ENCODE data around the gene AXIN2.

The AXIN2 gene

GRCh38 chr17:65561452-65562205, at the start of gene AXIN2:
TSS of gene AXIN2 (minus strand) at chr17:65561648. CDS start at chr17:65558620, 3,028 bp downstream.
- peak; percentile 43 for DNase-seq (ENCODE audit: low read depth)

- no peak for DNase-seq (ENCODE audit: low read depth)
These were observed 48.3 kb upstream of the AXIN2 start for GRCh38 chr17:65609749-65610148.

GRCh38 chr17:65609286-65609685, 47.8 kb upstream of the AXIN2 start:
- DNase-seq (ENCODE audit: low read depth): no peak

- no peak for DNase-seq (ENCODE audit: low read depth)
These were observed 42.6 kb upstream of the AXIN2 start for GRCh38 chr17:65604070-65604469.

GRCh38 chr17:65601881-65602280, 40.4 kb upstream of the AXIN2 start:
- no peak for DNase-seq (ENCODE audit: low read depth)

- DNase-seq (ENCODE audit: low read depth): no peak
These were observed 39.7 kb upstream of the AXIN2 start for GRCh38 chr17:65601145-65601544.

GRCh38 chr17:65600518-65600917, 39.1 kb upstream of the AXIN2 start:
- DNase-seq (ENCODE audit: low read depth): no peak

GRCh38 chr17:65599650-65600049, 38.2 kb upstream of the AXIN2 start:
- DNase-seq (ENCODE audit: low read depth): no peak

DNA sequence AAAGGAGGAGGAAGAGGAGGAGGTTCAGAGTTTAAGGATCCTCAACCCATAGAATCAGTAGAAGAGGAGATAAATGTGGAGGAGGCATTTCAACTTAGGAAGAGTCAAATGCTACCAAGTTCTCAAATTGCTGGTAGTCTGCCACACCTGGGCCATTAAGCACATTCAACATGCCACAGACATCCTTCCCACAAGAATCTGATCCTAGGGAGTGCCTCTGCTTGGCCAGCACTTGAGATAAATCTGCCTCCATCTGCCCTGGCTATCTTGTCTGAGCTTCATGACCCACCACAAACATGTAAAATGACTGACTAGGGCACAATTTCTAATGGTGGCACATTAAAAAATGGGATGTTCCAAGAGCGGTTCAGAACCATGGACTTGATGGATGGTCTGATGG, 37.3 kb upstream of the AXIN2 start:
- no peak for DNase-seq (ENCODE audit: low read depth)

DNA sequence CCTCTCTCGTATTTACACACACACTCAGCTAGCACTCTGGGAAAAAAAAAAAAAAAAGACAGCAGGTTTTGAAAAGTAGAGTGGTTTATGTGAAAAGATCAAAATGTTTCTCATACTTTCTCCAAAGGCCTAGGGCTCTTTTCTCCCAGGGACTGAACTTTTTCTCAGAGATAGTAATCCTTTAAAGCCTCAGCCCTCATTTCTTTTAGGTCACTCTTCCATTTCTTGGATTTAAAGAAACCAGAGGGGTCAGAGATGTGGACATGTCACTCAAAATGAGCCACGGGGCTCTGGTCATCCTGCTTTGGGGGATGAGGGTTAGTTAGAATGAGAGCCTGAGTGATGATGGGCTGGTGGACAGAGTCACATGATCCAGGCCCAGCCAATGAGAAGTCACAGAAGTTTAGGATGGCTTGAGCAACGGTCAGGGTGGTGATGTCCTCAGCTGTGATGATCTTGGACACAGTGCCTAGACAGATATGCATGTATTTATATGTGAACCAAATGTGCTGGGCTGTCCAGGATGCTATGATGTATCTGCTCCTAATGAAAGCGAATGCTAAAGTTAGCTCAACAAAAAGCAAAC, 33.7 kb upstream of the AXIN2 start:
- no peak for DNase-seq (ENCODE audit: low read depth)

- DNase-seq (ENCODE audit: low read depth): no peak
These were observed 32.7 kb upstream of the AXIN2 start for GRCh38 chr17:65593855-65594845.

DNA sequence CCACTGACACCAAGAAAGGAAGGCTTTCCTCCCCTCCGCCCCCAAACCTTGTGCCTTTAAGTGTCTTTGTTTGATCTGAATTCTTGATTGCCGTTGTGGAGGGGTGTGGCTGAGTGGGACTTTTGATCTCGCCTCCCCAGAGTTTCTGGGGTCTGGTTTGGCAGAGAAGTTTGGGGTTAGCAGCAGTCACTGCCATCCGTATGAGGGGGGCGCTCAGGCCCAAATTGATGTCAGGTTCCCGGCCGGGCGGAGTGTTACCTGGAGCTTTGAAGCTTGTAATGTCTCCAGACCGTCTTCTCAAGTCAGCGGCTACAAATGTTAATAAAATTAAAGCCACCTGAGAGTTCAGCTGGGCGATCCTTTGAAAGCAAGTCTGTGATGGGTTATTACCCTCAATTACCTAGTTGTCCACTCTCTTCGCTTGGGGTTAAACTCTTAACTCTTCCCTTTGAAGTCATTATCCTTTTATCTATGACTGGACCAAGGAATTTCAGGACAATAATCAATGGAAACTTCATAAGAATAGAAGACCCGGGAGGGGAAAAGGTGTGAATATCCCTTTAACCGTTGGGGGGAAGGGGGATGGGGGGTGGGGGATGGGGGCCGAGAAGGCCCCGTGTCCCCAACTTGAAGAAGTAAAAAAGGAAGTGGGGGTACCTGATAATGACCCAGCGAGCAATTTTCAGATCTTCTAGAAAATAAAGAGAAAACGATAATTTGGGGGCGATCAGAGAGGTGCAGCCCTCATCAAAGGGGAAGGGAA, 31.8 kb upstream of the AXIN2 start:
- no peak for DNase-seq (ENCODE audit: low read depth)

- DNase-seq (ENCODE audit: low read depth): no peak
These were observed 30.9 kb upstream of the AXIN2 start for GRCh38 chr17:65592125-65592965.

DNA sequence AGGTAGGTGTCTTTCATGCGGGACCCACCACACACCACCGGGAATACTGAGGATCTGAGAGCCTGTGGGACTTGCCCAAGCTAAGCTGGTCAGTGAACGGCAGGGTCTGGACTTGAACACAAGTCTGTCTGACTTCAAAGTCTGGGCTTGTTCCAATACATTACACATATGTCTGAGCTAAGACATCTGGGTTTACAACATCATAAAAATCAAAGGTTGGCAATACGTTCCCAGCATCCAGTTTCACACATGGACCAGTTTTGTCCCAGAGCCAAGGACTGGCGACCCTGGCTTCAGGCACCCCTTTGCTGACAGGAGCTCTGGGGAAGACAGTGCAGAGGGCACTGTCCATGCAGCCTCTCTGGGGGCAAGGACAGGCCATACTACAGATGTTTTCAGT, 27.9 kb upstream of the AXIN2 start:
- no peak for DNase-seq (ENCODE audit: low read depth)

GRCh38 chr17:65588181-65588808, 26.8 kb upstream of the AXIN2 start:
- no peak for DNase-seq (ENCODE audit: low read depth)

GRCh38 chr17:65587534-65588180, 26.2 kb upstream of the AXIN2 start:
- DNase-seq (ENCODE audit: low read depth): no peak

- DNase-seq (ENCODE audit: low read depth): no peak
These were observed 25.5 kb upstream of the AXIN2 start for GRCh38 chr17:65586899-65587298.

DNA sequence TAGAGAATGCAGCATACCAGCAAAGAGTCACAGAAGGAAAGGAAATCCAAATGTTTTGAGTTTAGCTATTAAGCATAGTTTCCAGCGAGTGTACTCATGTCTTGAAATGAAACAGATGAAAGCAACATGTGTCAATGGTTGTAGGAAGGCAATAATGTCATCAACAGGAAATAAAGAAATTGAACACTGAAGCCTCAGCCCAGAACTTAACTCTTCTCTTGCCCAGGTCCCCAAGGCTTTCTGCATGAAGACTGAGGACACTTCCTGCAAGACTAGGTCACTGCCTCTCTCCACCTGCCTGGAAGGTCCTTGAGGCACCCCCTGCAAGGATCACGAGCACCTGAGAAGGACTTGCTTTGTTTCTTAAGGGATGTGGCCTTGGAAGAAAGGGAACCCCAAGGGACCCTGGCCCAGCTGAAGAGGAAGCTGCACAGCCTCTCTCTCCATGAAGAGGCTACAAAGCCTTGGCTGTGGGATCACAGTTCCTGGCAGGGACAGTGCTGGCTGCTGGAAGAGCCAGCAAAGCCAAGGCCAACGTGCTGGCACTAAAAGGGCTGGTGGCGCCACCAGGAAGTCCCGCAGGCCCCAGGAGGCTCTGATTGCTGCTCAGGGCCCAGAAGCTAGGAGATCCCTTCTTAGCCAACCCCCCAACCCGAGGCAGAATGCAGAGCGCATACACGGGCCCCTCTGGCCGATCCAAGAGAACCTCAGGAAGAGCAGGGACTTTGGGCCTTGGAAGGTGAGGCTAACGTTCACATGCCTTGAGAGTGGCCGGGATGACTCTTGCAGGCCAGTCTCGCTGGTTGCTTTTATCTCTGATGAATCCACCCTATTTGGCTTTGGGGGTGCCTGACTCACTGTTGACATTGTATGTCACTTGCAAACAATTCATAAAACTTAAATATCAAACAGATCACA, 23.4 kb upstream of the AXIN2 start:
- no peak for DNase-seq (ENCODE audit: low read depth)
